Lung (tissue), 12 donors: ENCODE measurements around the gene ASPM. TPM values are rescaled to one million over a fixed set of nuclear protein-coding genes. Genes with fewer than 3 reads are reported as not detected.

Experiments
- ATAC-seq: fragments of 200-7000 bp; cut with Tn5 transposase; one replicate; pipeline ENCODE4 v1.9.1; 2020; ENCODE audit warnings: moderate number of reproducible peaks; ENCODE audit not compliant: insufficient read depth, low FRiP score
- DNase-seq, 3 donors: peaks; one replicate each; pipeline ENCODE4 v3.0.0-alpha.2; 2013 to 2017
- H3K27ac ChIP-seq, 2 donors: one replicate each; pipeline ENCODE4 v1.5.1; 2013; ENCODE audit warnings: mild to moderate bottlenecking in 2 of 2, moderate library complexity in 2 of 2, control low read depth in 1 of 2, inconsistent platforms in 1 of 2, low read depth in 1 of 2, low read length in 1 of 2
- H3K27me3 ChIP-seq, 3 donors: one replicate each; pipeline ENCODE4 v1.5.1; 2013; ENCODE audit warnings: low read length in 2 of 3; ENCODE audit not compliant: control insufficient read depth in 3 of 3, insufficient read depth in 3 of 3
- H3K36me3 ChIP-seq, 4 donors: one replicate each; pipeline ENCODE4 v1.5.1; 2013; ENCODE audit warnings: low read length in 4 of 4, mild to moderate bottlenecking in 1 of 4, moderate library complexity in 1 of 4; ENCODE audit not compliant: control insufficient read depth in 4 of 4, insufficient read depth in 4 of 4
- H3K4me1 ChIP-seq, 5 donors: one replicate each; pipeline ENCODE4 v1.5.1; 2013; ENCODE audit warnings: low read length in 5 of 5, mild to moderate bottlenecking in 2 of 5, moderate library complexity in 1 of 5; ENCODE audit not compliant: control insufficient read depth in 5 of 5, insufficient read depth in 5 of 5
- H3K4me3 ChIP-seq: one replicate; pipeline ENCODE4 v1.5.1; 2013; ENCODE audit warnings: mild to moderate bottlenecking, control low read depth, moderate library complexity
- H3K9ac ChIP-seq, 2 donors: one replicate each; pipeline ENCODE4 v1.5.1; 2013; ENCODE audit warnings: low read length in 2 of 2, control low read depth in 1 of 2; ENCODE audit not compliant: insufficient read depth in 1 of 2
- H3K9me3 ChIP-seq, 4 donors: one replicate each; pipeline ENCODE4 v1.5.1; 2013; ENCODE audit warnings: low read length in 3 of 4, mild to moderate bottlenecking in 1 of 4, moderate library complexity in 1 of 4; ENCODE audit not compliant: control insufficient read depth in 4 of 4, insufficient read depth in 3 of 4
- WGBS, 2 donors: extraction: QIAGEN DNeasy Blood & Tissue Kit; methylation state at CpG; one replicate each; pipeline ENCODE4 v1.1.7; 2013; 5-methylcytosine and 5-hydroxymethylcytosine counted together
- polyA plus RNA-seq, 2 donors: library from polyadenylated mRNA; stranded (reverse); fragments of 200-250 nt; gene quantifications; one replicate each; pipeline ENCODE4 v1.2.1, GENCODE V29; 2013
- total RNA-seq, 2 donors: library from RNA; depleted of rRNA in 1 of 2; stranded (reverse); fragments of >200 nt in 1 of 2; gene quantifications; one replicate each; pipeline ENCODE4 v1.2.1, GENCODE V29; 2014 to 2021
- TF ChIP-seq, protein P1 (sequence below): IDR thresholded peaks from 2 replicates; pipeline ENCODE4 v1.5.1; 2012; ENCODE audit warnings: mild to moderate bottlenecking; ENCODE audit errors: control extremely low read depth, extremely low read depth
- donor health status: control.
- donor health status: control.
- donor health status: Bipolar disorder and iron deficiency.
- donor health status: healthy.
- donor health status: DM: yes; HTN: yes; CAD: no.

ASPM gene
- total and polyA plus RNA-seq, 4 donors = 0.47 to 7.3 (median 0.55) TPM

DNA sequence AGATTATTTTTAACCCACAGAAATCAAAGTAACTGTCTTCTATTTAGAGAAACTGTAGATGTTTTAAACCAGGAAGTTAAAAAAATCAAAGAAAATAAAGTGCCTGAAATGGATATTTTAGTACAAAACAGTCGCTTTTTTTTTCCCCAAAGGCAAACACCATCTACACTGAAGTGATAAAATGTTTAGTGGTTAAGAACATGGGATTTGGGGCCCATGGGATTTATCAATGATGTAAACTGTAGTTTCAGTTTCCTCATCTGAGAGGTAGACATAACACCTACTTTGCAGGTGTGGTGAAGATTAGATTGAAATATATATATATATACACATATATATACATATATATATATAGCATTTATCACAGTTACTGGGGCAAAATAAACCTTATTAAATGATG, 22.1 kb downstream of the ASPM start:
- WGBS, 2 donors = 92 to 95% methylated on average over 1 of the region's 1 CpG
- DNase-seq (no peak), ATAC-seq (no peak)
- no peaks in the 10 kb centered on the region for H3K27me3 ChIP-seq
- no peak overlapping the region for H3K27ac ChIP-seq
- H3K9me3 ChIP-seq = no peaks in the 10 kb centered on the region
- TF ChIP-seq, protein P1, sequence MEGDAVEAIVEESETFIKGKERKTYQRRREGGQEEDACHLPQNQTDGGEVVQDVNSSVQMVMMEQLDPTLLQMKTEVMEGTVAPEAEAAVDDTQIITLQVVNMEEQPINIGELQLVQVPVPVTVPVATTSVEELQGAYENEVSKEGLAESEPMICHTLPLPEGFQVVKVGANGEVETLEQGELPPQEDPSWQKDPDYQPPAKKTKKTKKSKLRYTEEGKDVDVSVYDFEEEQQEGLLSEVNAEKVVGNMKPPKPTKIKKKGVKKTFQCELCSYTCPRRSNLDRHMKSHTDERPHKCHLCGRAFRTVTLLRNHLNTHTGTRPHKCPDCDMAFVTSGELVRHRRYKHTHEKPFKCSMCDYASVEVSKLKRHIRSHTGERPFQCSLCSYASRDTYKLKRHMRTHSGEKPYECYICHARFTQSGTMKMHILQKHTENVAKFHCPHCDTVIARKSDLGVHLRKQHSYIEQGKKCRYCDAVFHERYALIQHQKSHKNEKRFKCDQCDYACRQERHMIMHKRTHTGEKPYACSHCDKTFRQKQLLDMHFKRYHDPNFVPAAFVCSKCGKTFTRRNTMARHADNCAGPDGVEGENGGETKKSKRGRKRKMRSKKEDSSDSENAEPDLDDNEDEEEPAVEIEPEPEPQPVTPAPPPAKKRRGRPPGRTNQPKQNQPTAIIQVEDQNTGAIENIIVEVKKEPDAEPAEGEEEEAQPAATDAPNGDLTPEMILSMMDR = no peak
- no peak overlapping the region for H3K4me3 ChIP-seq
- peaks cover 0 to 3% (median 0%) of the 10 kb centered on the region in 5 donors for H3K4me1 ChIP-seq
- no peak overlapping the region for H3K9ac ChIP-seq
- peaks cover 0 to 7% (median 3%) of the 10 kb centered on the region in 4 donors for H3K36me3 ChIP-seq

DNA sequence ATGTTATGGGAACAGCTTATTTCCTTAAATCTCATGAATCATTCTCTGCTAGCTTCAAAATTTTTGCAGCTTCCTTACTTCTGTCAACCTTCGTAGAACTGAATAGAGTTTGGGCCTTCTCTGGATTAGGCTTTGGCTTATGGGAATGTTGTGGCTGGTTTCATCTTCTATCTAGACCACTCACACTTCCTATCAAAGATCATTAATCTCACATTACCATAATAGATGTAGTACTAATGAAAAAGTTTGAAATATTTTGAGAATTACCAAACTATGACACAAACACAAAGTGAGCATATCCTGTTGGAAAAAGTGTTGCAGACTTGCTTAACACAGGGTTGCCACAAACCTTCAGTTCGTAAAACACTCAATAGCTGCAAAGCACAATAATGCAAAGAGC, 30.3 kb downstream of the ASPM start:
- Histone ChIP-seq H3K9me3 (no peaks in the 10 kb centered on the region), H3K4me3 (no peak overlapping the region), H3K9ac (no peak overlapping the region), H3K27me3 (no peaks in the 10 kb centered on the region), H3K27ac (no peak overlapping the region), H3K4me1 (no peaks in the 10 kb centered on the region), H3K36me3 (peaks cover 0 to 19% (median 7%) of the 10 kb centered on the region in 4 donors)
- 91 to 94% methylated on average over 2 of the region's 2 CpGs for WGBS, 2 donors
- TF ChIP-seq, protein P1 = no peak
- ATAC-seq = no peak
- DNase-seq = no peak

DNA sequence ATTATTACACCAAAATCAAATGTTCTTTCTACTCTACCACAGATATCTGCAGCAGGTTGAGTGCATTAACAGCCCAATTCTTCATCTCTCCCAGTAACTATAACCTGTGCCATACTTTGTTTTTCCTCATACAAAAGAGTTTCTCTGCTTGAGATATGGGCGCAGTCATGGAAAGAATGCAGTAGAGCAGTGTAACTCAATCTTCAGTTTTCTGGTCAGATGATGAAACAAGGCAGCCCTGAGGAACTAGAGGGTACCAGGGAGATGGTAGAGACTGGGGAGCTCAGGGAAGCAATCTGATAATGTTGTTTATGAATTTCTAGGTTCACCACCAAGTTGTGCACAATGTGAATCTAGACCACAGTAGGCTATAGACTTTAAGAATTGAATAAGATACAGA, 39.6 kb downstream of the ASPM start:
- Histone ChIP-seq H3K4me1 (no peaks in the 10 kb centered on the region), H3K27me3 (no peaks in the 10 kb centered on the region), H3K9ac (no peak overlapping the region), H3K4me3 (no peak overlapping the region), H3K9me3 (peaks cover 0 to 5% (median 0%) of the 10 kb centered on the region in 4 donors), H3K27ac (no peak overlapping the region), H3K36me3 (peaks cover 0 to 19% (median 5%) of the 10 kb centered on the region in 4 donors)
- DNase-seq (no peak), ATAC-seq (no peak)
- TF ChIP-seq, protein P1 = no peak
- WGBS, 2 donors = 96 to 98% methylated on average over 1 of the region's 1 CpG

DNA sequence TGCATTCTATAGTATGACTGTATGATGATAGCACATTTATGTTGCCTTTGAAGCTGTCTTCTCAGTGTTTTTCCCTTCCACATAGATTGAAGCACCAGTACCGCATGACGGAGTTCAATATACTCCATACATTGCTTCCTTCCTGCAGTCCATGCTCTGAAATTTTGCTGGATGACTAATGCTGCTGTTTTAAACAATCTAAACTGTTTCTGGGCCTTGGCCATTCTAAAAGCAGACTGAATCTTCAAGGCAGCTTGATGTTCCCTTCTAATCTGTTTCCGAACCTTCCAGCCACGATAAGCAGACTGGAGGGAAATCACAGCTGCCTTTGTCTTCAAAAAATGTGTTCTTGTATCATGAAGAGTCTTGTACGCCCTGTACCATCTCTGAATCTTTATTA, 43.2 kb downstream of the ASPM start:
- H3K27ac ChIP-seq = no peak overlapping the region
- ATAC-seq (no peak), DNase-seq (no peak)
- peaks cover 0 to 9% (median 0%) of the 10 kb centered on the region in 5 donors for H3K4me1 ChIP-seq
- peaks cover 0 to 5% (median 0%) of the 10 kb centered on the region in 4 donors for H3K9me3 ChIP-seq
- TF ChIP-seq, protein P1 = no peak
- no peak overlapping the region for H3K9ac ChIP-seq
- no peaks in the 10 kb centered on the region for H3K27me3 ChIP-seq
- peaks cover 0 to 19% (median 4%) of the 10 kb centered on the region in 4 donors for H3K36me3 ChIP-seq
- WGBS, 2 donors = 94% methylated on average over 5 of the region's 5 CpGs
- H3K4me3 ChIP-seq = no peak overlapping the region
